GM04503 (cell line): ENCODE data around the gene TRIM52.

ENCODE experiments used
- DNase-seq: peaks from one replicate; pipeline ENCODE4 v3.0.0-alpha.2; 2012; ENCODE audit warnings: low read depth

TRIM52 gene

GRCh38 chr5:181233801-181234454 lies 27.0 kb downstream of the TRIM52 start:
- DNase-seq: no peak

DNA sequence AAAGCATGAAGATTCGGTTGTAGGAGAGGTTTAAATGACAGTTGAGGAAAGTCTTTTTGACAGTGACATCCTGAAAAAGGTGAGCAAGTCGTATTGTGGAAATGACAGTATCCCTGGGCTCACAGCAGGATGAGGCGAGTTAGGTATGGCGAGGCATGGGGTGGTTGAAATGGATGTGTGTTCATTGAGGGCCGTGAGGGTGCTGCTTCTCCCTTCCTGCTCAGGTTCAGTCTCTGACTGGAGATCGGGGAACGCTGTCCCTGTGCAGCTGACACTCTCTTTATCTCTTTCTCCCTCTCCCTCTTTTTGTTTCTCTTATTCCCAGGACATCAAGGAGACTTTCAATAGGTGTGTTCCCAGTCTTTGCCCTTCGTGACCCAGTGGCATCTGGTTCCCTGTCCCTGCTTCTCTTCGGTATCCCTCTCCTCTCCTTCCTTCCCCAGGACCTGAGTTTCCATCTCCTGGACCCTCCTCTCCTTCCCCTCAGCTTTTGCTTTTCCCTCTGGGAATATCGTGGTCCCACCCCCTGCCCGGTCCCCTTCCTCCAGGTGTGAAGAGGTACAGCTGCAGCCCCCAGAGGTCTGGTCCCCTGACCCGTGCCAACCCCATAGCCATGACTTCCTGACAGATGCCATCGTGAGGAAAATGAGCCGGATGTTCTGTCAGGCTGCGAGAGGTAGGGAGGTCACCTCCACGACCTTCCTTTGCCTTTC lies 27.7 kb downstream of the TRIM52 start:
- DNase-seq: no peak

DNA sequence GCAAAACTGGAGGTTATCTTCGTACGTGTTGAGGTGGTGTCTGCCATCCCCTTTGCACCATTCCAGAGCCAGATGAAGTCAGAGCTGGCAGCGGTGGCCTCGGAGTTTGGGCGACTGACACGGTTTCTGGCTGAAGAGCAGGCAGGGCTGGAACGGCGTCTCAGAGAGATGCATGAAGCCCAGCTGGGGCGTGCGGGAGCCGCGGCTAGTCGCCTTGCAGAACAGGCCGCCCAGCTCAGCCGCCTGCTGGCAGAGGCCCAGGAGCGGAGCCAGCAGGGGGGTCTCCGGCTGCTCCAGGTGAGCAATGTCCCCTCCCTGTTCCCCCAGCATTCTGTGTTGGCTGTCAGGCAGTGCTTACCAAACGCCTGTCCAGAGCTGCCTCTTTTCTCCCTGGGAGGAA lies 28.4 kb downstream of the TRIM52 start:
- no peak for DNase-seq

DNA sequence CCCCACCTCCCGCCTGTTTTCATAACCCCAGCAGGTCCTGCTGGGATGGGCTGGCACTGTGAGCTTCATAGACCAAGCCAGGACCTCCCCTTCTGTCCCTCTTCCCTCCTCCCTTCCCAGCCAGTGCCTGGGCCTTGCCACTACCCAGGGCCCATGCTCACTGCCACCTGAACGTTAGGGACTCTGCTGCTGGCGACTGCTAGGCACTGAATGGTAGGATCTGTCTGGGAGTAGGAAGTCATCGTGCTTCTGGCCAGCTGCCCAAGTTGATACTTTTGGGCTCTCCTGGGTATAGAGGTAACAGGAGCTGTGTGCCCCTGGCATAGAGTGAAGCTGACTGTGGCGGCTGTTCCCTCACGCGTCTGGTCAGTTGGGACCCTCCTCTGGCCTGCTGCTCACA lies 29.5 kb downstream of the TRIM52 start:
- DNase-seq: no peak

- DNase-seq: no peak
Measured at GRCh38 chr5:181230551-181230950, 30.4 kb downstream of the TRIM52 start.

DNA sequence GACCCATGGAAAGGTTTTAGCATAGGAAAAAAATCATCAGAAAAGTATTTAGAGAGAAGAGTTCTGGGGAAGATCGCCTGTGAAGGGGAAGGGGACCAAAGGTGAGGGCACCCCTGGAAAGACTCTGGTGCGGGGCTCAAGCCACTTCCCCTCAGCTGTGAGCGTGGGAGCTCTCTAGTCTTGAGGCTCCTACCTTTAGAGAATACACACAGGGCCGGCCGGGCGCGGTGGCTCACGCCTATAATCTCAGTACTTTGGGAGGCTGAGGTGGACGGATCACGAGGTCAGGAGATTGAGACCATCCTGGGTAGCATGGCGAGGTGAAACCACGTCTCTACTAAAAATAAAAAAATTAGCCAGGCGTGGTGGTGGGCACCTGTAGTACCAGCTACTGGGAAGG lies 30.9 kb downstream of the TRIM52 start:
- DNase-seq: no peak

DNA sequence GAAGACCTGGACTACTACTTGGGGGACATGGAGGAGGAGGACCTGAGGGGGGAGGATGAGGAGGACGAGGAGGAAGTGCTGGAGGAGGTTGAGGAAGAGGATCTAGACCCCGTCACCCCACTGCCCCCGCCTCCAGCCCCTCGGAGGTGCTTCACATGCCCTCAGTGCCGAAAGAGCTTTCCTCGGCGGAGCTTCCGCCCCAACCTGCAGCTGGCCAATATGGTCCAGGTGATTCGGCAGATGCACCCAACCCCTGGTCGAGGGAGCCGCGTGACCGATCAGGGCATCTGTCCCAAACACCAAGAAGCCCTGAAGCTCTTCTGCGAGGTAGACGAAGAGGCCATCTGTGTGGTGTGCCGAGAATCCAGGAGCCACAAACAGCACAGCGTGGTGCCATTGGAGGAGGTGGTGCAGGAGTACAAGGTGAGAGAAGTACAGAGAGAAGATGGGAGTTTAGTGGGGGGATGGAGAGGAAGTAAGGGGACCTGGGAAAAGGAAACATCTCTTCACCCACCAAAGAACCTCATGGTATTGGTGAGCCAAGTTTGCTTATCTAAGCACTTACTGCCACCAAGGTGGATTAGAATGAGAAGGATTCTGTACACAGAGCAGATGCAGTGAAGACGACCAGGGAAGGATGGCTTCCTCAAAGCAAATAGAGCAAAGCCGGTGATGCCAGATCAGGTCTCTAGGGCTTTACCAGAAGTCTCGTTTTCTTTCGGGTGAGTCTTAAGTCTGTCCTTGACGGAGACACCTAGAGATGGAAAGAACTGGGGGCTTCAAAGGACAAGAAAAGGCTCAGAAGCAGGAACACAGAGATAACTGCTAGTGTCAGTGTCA lies 36.3 kb downstream of the TRIM52 start:
- DNase-seq: no peak

DNA sequence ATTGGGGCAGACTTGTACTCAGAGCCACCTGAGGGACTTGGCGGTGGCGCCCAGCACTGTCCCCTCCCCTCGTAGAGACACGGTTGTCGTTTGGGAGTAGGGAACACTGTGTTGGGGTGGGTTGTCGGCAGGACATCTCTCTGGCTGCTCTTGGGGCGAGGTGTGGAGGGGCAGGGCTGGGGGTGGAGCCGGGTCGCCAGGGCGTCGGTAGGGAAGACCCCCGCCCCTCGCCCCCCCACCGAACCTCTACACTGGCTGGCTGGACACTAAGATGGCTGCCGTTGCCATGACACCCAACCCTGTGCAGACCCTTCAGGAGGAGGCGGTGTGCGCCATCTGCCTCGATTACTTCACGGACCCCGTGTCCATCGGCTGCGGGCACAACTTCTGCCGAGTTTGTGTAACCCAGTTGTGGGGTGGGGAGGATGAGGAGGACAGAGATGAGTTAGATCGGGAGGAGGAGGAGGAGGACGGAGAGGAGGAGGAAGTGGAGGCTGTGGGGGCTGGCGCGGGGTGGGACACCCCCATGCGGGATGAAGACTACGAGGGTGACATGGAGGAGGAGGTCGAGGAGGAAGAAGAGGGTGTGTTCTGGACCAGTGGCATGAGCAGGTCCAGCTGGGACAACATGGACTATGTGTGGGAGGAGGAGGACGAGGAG lies 37.1 kb downstream of the TRIM52 start:
- DNase-seq: no peak

DNA sequence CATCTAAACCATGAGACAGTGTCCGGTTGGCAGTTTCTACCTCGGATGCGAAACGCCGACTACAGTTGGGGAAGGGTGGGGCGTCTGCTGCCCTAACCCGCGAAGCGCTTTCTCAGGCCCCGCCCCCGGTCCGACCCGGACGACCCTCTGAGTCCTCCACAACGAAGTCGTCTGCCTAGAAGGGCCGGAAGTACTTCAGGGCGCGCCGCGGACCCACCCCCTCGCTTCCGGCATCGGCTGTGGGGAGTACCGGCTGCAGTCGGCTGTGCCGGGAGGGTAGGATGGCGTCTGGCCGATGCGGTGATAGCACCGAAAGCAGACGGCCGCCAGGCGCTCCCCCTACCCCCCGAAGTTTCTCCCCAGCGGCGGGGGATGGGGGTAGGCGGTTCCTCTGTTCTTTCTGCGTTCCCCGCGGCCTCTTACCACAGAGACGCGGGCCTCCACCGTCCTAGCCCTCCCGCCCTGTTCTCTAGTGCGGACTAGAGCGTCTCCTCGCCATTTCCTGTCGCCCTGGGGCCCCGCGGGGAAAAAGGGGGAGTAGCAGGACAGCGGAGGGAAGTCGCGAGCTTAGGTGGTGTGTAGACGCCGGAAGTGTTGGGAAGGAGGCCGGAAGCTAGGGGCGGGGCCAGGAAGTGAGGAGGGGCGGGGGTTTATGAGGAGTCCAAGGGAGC lies 37.8 kb downstream of the TRIM52 start, which contains the start of gene TRIM41:
TSS of gene TRIM41 (plus strand) at position 224 of the 671 bp plus-strand sequence. CDS start 719 bp downstream, outside the sequence.
- DNase-seq: peak; percentile 88

- DNase-seq: no peak
Measured at GRCh38 chr5:181222630-181223057, 38.3 kb downstream of the TRIM52 start.

GRCh38 chr5:181221792-181222629 lies 38.9 kb downstream of the TRIM52 start:
- peak; percentile 85 for DNase-seq

GRCh38 chr5:181221105-181221791 lies 39.7 kb downstream of the TRIM52 start:
- DNase-seq: no peak

DNA sequence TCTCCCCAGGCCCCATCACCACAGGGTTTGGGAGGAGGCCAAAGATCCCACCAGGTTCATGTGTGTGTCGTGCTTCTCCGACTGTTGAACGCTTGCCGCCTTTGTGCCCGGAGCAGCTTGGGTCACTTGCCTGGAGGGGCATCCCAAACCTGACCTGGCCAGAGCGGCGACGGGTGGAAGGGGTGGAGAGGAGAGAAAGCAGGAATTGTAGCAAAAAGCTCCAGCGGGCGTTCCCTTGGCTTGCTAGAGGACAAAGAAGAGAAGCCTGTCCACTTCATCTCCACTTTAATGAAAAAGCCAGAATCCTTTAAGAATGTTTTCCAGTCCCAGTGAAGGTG lies 40.8 kb downstream of the TRIM52 start:
- no peak for DNase-seq

- DNase-seq: no peak
Measured at GRCh38 chr5:181219262-181220177, 41.4 kb downstream of the TRIM52 start.

GRCh38 chr5:181218795-181219124 lies 42.2 kb downstream of the TRIM52 start:
- no peak for DNase-seq

- DNase-seq: no peak
Measured at GRCh38 chr5:181217803-181218062, 43.2 kb downstream of the TRIM52 start.

- DNase-seq: no peak
Measured at GRCh38 chr5:181217111-181217802, 43.7 kb downstream of the TRIM52 start.

DNA sequence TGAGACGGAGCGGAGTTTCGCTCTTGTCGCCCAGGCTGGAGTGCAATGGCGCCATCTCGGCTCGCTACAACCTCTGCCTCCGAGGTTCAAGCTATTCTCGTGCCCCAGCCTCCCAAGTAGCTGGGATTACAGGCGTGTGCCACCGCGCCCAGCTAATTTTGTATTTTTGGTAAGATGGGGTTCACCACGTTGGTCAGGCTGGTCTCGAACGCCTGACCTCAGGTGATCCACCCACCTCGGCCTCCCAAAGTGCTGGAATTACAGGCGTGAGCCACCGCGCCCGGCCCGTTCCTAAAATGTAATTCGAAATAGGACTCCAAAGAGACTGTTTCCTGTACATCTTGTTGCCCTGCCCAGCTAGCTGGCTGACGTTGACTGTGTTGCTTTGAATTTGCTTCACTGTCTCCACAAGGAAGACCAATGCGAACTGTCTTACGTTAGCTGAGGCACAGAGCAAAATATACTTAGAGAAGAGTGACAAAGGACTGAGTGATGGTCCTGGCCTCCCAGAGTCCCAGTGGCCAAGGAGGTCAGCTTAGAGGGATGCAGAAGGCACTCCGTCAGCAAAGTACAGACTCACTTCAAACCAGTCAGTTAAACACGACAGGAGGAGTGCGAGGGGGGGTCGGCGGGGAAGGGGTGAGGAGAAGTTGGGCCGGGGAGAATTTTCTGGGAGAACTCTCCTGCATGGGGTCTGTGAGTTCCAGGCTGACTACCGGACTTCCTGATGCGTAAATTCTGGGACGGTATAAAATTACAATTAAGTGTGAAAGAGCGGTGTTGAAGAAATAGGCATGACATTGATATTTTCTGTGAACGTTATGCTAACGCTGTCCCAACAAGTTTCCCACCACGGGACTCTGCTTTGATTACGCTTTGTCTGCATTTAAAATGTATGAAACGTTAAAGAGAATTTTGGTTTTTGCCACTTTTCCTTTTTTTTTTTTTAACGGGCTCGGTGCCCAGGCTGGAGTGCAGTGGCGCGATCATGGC lies 44.6 kb downstream of the TRIM52 start:
- no peak for DNase-seq
